ENCODE measurements around the gene CTIF. TPM values are rescaled to one million over a fixed set of nuclear protein-coding genes. Genes with fewer than 3 reads are reported as not detected.
A peak's percentile ranks its signal among the peaks of the same experiment; 100 is the strongest.

Gene CTIF
- total RNA-seq, 1 donor from 2014 or later = 15.0 TPM

- Histone ChIP-seq H3K36me3 (ENCODE audit: control insufficient read depth, insufficient read depth, low read length) (peaks cover 2% of the 10 kb centered on the region), H3K27me3 (ENCODE audit: control insufficient read depth, insufficient read depth, low read length) (no peaks in the 10 kb centered on the region), H3K4me3 (ENCODE audit: low read depth, low read length) (no peak overlapping the region)
- TF ChIP-seq CTCF (IDR thresholded peaks at IDR 0.05; ENCODE audit: insufficient read depth, low read length, severe bottlenecking) = no peak
- FAIRE-seq (no peak), DNase-seq (ENCODE audit: low read depth) (no peak)
Measured at GRCh38 chr18:48836806-48837615, 298.2 kb downstream of the CTIF start.

GRCh38 chr18:48837676-48838075 lies 298.8 kb downstream of the CTIF start:
- H3K4me3 ChIP-seq (ENCODE audit: low read depth, low read length) = no peak overlapping the region
- no peaks in the 10 kb centered on the region for H3K27me3 ChIP-seq (ENCODE audit: control insufficient read depth, insufficient read depth, low read length)
- no peak for TF ChIP-seq CTCF (IDR thresholded peaks at IDR 0.05; ENCODE audit: insufficient read depth, low read length, severe bottlenecking)
- FAIRE-seq (no peak), DNase-seq (ENCODE audit: low read depth) (no peak)
- H3K36me3 ChIP-seq (ENCODE audit: control insufficient read depth, insufficient read depth, low read length) = peaks cover 2% of the 10 kb centered on the region

GRCh38 chr18:48838166-48838775 lies 299.4 kb downstream of the CTIF start:
- DNase-seq (ENCODE audit: low read depth) (no peak), FAIRE-seq (no peak)
- Histone ChIP-seq H3K36me3 (ENCODE audit: control insufficient read depth, insufficient read depth, low read length) (peaks cover 3% of the 10 kb centered on the region), H3K4me3 (ENCODE audit: low read depth, low read length) (no peak overlapping the region), H3K27me3 (ENCODE audit: control insufficient read depth, insufficient read depth, low read length) (no peaks in the 10 kb centered on the region)
- TF ChIP-seq CTCF (IDR thresholded peaks at IDR 0.05; ENCODE audit: insufficient read depth, low read length, severe bottlenecking) = no peak

GRCh38 chr18:48838921-48839818 lies 300.3 kb downstream of the CTIF start:
- FAIRE-seq (peak; percentile 94), DNase-seq (ENCODE audit: low read depth) (peak; percentile 74)
- Histone ChIP-seq H3K36me3 (ENCODE audit: control insufficient read depth, insufficient read depth, low read length) (peaks cover 5% of the 10 kb centered on the region), H3K4me3 (ENCODE audit: low read depth, low read length) (no peak overlapping the region), H3K27me3 (ENCODE audit: control insufficient read depth, insufficient read depth, low read length) (no peaks in the 10 kb centered on the region)
- no peak for TF ChIP-seq CTCF (IDR thresholded peaks at IDR 0.05; ENCODE audit: insufficient read depth, low read length, severe bottlenecking)

- DNase-seq (ENCODE audit: low read depth) = no peak
- H3K4me3 ChIP-seq (ENCODE audit: low read depth, low read length) = no peak overlapping the region
- no peaks in the 10 kb centered on the region for H3K27me3 ChIP-seq (ENCODE audit: control insufficient read depth, insufficient read depth, low read length)
- no peak for FAIRE-seq
- no peak for TF ChIP-seq CTCF (IDR thresholded peaks at IDR 0.05; ENCODE audit: insufficient read depth, low read length, severe bottlenecking)
- H3K36me3 ChIP-seq (ENCODE audit: control insufficient read depth, insufficient read depth, low read length) = peaks cover 6% of the 10 kb centered on the region
Measured at GRCh38 chr18:48839819-48840490, 301.1 kb downstream of the CTIF start.
